Stimulated activated CD4-positive, alpha-beta T cell treated with anti-CD3 and anti-CD28 coated beads, TNF-alpha, amount 100 ng/mL, for 4 hours (primary cell): ENCODE measurements around the gene GNG12.

Experiments used
- DNase-seq, 3 experiments: peaks; one replicate each; pipeline ENCODE4 v3.0.0-alpha.2; 2020; ENCODE audit warnings: low read depth in 3 of 3

GNG12 gene

DNA sequence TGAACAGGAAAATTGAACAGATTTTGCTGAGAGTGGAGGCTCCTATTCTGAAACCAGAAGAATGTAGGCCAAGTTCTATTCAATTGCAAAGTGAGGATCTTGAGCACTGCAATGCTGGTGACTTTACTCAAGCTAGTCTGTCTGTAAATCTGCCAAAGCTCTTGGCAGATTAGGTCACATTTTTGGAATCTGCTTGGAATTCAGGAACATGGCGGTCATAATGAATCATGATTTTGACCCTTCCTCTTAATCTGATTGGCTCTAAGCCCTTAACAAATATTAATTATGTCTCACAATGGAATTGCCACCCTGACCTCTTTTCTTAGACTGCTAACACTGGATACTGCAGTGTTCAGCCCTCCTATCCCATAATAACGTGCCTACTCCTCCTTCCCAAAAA is 7.2 kb upstream of the GNG12 start:
- no peak for DNase-seq

DNA sequence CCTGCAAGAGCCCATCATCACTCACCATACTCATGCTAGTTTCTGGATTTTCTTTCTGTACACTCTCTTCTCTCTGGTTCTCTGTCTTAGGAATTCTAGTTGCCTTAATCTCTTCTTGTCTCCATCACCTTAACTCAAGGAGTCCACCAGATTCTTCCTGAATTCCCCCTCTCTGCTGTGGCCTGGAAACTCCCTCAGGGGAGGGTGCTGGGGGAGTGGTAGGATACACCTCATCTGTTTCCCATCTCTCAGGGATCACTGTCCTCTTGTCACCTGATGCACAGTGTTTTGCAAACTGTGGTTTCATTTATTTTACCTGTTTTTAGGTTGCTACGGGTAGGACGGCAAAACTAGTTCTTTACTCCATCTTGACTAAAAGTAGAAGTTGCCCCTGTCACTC is 6.6 kb upstream of the GNG12 start:
- DNase-seq: no peak

DNA sequence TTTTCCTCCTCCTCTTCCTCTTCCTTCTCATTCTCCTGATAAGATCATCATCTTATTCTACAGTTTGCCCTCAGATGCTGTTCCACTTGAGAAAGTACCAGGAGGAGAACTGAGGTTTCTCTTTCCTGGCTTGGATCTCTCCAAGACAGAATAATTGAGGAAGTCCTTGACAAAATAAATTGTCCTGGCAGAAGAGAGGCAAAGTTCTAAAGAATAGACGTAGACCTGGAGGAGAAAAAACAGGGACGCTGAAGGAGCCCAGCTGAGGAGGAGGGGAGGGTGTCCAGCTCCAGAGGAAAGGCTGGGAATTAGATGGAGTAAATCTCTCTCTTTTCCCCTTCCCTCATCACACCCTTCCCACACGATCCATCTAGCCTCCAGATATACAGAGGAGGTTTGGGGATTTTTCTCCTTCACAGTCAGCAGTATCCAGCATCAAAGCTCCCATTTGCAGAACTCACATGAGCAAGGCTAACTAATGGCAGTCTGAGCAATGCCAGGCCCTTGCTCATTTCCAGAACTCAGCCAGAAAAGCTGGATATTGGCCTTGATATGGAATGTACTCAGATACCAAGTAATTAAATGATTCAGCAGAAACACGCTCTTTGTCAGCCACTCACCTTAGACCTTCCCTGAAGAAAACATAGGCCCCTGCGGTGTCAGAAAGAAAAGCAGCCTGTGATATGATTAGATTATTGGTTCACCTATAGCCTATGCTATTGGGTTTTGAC is 5.1 kb upstream of the GNG12 start:
- DNase-seq: no peak

DNA sequence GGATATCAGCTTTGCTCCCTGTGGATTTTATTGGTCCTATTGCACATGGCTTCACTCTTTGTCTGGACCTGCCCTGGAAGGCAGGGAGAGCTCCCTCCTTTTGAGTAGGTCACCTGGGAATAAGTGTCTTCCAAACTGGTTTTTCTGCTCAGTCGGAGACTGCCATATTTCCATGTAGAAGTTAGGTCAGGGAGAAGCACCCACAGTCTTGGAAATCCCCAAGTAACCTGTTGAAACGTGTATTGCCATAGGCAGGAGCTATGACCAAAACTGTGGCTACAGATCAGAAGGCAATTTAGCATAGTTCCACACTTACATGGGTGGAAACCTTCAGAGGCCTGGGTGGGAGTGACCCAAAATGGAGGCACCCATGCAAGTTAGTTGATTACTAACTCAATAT is 3.5 kb upstream of the GNG12 start:
- DNase-seq: no peak

DNA sequence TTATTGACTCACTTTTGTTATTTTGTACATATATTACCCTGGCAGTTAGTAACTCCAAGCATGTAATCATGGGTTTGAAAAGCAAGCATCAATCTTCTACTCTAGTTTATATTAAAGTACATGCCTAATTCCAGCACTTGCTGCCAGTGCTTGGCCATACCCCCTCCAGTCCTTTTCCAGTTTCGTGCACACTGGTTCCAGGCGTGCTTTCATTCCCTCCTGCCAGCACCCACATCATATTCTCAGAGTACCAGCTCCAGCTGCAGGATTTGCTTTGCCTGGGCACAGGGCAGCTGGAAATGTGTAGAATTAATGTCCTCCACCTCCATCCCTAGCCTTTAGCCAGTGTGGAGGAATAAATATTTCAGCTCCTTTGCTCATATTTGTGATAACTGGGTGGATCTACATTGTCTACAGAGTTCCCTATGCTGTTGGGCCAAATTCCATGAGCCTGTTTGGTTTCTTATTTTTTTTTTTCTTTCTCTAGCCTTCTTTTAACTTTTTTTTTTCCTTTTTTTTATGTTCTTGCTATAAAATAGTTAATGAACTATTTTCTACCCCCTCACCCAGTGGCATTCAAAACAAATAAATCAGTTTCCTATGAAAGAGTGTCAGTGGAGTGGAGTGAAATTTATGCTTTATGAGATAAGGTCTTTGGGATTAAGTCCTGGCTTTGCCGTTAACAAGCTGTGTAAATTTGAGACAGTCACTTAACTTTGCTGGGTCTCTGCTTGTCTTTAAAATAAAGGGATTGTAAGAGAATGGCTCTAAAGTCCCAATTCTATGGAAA is 2.6 kb upstream of the GNG12 start:
- no peak for DNase-seq

DNA sequence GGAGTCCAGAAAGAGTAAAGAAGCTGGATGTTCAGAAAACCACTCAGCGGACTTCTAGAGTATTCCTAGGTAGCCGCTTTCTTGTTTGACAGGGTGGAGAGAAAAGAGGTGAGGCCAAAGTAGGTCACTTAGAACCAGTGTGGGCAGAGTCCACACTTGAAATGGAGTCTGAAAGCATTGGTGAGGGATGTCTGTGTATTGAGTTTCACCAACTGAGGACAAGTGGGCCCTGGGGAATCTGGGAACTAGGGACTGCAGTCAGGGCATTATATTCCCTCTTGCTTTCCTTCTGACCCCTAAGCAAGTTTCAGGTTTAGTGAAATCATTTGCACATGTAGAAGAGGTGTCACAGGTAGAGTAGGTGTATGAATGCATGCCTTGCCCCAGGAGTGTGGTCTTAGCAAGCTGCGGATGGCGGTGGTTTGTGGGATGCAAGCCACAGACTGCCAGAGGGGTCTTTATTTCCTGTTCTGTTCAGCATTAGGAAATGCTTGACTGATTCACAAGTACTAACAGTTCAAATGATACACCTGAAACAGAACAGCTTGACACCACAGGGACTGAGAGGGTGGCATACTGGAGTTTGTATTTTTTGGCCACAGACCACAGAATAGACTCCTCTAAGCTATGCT is 1.1 kb upstream of the GNG12 start:
- DNase-seq: no peak

DNA sequence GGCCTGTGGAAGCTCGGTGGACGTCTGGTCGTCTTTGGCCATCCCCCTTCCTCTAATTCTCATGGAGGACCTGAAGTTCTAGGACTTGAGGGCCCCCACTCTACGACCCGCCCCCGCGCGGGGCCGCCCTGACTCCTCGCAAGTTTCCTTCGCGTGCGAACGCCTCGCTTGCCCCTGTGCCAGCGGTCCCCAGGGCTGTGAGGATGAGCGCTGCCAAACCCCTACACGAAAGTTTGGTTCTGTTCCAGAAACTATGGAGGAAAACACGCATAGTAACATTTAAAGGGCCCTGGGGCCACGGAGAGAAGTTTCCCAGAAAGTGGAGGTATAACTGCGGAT is 304 bp upstream of the GNG12 start:
- no peak for DNase-seq

DNA sequence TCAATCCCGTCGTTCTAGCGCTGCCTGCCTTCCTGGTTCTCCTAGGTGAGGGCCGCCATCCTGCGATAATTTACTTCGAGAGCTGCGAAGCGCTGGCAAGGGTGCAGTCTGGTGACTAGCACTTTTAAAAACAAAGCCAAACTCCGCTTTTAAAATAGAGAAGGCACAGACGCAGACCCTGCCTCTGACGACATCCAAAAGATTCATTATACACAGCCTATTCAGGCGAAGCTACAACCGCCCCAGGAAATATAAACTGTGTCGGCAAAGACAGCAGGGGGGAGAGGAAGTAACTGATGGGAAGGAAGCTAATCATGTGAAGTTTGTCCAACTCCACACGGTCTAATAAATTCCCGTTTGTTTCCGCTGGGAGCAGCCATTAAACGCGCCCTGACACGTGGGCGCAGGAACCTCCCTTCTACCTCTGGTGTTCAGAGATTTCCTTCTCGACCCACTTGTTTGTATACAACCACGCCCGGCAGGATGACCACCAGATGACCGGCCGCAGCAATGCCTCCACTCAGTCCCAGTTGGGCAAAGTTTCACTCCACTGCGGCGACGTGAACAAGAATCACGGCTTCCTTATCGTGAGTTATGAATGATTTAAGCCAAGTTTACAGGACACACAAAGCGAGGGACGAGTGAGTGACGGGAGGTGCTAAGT is 1.3 kb downstream of the GNG12 start:
- DNase-seq: no peak

DNA sequence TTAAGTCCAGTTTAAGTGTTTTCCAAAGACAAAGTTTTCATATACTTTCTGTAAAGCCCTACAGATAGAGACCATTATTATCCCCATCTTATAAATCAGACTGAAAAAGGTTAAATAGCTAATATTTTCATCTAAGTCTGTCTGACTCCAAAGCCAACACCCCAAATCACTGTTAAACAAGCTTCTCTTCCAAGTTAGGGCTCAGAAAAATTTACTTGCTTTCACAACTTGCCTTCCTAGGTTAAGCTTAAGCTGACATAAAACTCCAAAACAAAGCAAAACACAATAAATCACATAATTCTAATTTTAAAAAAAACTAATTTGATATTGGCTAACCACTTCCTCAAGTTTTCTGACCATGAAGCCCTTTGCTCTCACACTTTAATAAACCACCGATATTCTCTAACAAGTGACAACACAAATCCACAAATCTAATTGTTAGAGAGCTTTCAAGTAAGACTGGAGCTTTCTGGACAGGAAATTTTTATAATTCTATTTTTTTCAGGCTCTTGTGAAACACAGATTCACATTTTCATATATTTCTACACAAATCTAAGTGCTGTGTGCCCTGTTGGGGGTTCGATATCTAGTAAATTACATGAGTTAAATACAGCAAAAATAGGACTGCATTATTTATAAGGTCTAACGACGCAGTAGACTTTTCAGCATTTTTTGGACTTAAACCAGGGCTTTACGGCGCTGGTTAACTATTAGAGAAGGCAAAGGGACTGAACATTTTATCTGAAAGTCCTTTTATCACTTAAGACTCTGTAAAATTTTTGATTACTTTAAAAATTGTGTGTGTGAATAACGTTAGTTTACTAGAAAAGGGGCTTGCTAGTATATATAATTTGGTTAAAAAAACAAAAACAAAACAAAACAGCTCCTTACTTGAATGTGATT is 2.1 kb downstream of the GNG12 start:
- no peak for DNase-seq

DNA sequence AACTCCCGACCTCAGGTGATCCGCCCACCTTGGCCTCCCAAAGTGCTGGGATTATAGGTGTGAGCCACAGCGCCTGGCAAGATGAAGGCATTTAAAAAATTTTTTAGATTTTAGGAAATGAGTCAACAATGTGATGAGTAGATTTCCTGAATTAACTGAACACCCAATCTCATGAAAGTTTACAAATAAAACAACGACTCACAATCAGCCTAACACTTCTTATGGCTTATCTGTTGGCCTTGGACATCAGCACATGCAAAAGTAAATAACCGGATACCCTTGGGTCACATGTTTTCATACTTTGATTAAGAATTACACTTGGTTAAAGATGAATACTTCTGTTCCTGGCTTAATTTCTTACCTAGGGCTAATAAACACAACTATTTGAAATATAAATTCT is 3.0 kb downstream of the GNG12 start:
- no peak for DNase-seq

DNA sequence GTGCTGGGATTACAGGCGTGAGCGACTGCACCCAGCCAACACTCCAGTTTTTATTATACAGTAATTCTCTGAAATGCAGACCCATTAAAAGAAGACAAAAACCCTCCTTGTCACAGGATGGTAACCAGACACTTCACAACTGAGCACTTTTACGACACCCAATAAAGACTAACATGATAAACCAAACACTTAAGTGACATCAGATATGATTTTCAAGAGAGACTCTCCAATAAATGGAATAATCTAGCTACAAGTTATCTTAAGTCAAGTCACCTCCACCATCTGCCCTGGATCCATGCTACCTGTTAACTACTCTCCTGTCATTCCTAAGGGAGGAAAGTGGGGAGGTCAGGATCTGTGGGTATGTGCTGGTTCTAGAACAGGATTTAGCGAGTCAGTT is 5.6 kb downstream of the GNG12 start:
- no peak for DNase-seq

DNA sequence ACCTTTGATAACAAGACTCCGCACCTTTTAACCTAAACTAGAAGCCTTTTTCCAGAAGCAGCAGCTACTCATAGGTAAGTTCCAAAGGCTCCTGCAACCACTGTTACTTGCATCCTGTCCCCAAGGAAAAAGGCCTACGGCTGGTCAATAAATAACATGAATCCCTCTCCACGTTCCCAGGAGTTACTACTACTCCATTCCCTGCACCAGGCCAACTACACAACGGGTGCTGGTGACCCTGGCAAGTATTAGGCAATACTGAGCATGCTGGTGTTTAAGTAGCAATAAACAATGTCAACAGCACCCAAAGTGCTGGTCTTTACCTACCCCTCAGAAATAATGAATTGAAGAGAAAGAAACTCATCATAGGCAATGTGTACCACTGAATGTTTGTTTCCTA is 7.7 kb downstream of the GNG12 start:
- no peak for DNase-seq

DNA sequence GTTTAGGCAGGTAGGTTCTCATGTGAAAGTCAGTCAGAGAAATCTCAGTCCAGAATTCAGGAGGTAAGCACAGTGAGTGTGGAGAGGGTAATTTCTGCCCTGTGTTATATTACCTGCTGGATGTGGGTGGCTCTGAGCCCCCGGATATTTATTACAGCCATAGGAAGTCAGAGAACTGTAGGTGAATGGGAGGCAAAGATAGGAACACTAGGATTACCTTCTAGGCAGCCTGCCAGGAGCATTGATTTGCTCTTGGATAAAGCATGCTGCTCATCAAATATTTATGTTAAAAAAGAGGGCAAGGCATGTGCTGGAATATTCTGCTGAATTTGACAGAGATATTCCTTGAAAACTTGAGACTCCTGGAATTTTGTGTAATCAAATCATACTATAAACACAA is 8.5 kb downstream of the GNG12 start:
- no peak for DNase-seq

DNA sequence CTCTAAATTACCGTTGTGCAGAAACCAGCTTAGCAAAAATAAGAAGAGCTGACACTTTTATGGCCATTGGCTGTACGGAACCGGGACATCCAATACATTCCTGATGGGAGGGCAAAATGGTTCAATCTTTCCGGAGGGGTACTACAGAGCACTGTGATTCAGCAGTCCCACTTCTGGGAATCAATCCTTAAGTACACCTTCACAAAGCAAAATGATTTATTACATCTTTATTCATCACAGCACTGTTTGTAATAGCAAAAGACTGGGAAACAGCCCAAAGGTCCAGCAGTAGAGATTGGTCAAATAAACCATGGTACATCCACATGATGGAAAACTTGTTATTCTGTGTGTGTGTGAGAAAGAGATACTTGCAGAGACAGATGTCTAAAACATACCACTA is 9.7 kb downstream of the GNG12 start:
- DNase-seq: no peak

DNA sequence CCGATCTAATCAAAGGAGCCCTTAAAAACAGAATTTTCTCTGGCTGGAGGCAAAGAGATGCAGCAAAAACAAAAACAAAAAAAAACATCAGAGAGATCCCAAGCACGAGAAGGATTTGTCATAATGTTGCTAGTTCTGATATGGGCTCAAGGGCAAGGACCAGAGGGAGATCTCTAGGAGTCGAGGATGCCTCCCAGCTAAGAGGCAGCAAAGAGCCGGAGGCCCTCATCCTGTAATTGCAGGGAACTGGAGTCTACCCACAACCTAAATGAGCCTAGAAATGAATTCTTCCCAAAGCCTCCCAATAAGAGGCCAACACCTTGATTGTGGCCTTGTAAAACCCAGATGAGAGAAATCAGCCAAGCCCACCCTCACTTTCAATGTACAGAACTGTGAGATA is 12.0 kb downstream of the GNG12 start:
- no peak for DNase-seq

DNA sequence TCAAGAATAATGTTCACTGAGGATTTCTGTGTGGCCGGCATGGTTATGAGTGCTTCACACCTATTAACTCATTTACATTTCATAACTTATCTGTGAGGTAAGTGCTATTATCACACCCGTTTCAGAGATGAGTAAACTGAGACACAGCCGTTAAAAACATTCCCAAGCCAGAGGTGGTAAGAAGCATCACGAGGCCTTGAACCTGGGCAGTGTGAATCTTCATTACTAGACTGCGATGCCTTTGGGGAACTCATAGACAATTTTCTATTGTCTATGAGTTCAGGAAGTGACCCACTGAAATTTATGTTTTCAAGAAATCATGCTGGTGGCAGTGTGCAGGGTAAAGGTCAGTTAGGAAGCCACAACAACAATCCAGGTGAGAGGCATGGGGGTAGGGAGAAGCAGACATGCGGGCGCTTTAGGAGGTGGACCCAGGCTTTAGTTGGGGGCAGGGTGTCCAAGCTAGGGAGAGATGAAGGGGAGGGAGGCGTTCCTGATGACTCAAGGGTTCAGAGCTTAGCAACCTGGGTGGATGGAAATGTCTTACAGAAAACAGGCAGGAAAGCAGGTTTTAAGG is 14.5 kb downstream of the GNG12 start:
- DNase-seq: no peak

DNA sequence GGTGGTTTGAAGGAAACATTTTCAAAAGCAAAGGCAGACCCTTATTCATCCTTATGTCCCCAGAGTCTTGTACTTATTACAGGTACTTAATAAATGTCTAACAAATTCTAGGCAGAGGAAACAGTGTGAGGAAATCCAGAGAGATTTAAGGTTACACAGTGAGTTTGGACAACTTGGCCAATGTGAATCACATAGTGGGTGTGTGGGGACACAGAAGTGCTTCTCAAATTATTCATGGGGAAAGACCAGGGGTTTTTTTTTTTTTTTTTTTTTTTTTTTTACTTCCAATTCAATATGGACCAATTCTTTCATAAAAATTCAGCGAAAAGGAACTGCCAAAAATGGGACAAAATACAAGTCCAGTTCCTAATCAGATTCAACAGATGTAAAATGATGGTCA is 15.1 kb downstream of the GNG12 start:
- no peak for DNase-seq

DNA sequence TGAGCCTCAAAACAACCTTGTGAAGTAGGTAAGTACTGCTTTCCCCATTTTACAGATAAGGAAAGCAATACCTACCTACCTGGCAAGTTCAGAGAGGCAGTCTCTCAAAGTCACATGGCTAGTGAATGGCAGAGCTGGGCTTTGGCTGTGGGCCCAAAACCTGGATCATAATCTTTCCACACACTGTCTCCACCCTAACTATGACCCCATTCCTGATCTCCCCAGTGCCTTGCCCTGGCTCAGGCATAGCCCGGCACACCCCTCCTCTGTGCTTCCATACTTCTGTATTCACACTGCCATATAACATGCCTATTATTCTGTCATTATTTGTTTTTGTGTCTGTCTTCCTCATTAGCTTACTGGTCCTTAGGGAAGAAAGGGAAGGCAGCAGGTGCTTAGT is 15.9 kb downstream of the GNG12 start:
- no peak for DNase-seq

DNA sequence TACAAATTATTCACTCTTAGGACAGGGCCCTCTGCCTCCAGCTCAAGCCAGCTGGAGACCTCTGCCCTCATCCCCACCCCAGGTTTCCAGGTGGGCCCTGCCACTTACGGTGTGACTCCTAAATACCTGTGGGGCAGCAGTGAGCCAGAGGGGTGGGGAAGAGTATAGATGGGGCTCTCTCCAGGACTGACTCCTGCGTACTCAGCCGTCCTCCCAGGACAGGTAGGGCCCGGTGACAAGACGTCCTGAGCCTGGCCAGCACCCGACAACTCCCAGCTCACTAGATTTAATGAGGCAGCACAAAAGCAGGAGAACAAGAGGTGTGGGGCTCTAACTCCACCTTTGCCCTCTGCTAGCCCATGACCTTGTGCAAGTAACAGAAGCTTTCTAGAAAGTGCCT is 16.8 kb downstream of the GNG12 start:
- no peak for DNase-seq

DNA sequence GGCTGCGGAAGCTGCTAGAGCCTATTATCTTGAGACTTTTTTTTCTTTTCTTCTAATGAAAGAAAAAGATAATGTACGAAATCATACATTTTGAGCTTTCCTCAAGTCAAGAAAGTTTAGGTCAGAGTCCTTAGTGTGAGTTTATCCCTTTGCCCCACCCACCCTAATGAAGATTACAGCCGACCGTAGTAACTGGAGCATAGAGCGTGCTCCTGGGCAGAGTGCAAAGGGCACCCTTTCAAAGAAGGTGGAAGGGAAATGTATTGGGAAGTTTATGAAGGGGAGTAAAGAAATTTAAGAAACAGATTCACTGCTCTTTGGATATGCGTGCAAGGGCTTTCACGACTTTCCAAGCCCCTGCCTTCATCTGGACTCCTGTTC is 17.2 kb downstream of the GNG12 start:
- DNase-seq: no peak
